Left ventricle myocardium inferior (tissue), 1 donor: Measurements from ENCODE around the gene TSPAN3. TPM values are rescaled to one million over a fixed set of nuclear protein-coding genes. Genes with fewer than 3 reads are reported as not detected.

Experiments used
- DNase-seq: peaks from one replicate; pipeline ENCODE4 v3.0.0-alpha.2; 2020
- H3K27ac ChIP-seq: fragments of 200-600 bp; replicated peaks from 2 replicates; pipeline ENCODE4 v1.8.0; 2021
- H3K27me3 ChIP-seq: fragments of 200-600 bp; 2 replicates; pipeline ENCODE4 v1.8.0; 2021; ENCODE audit warnings: low read depth
- H3K36me3 ChIP-seq: fragments of 200-600 bp; 2 replicates; pipeline ENCODE4 v1.8.0; 2021
- H3K4me1 ChIP-seq: fragments of 200-600 bp; 2 replicates; pipeline ENCODE4 v1.8.0; 2021
- H3K4me3 ChIP-seq: fragments of 200-600 bp; 2 replicates; pipeline ENCODE4 v1.8.0; 2021; ENCODE audit warnings: mild to moderate bottlenecking, moderate library complexity
- H3K9me3 ChIP-seq: fragments of 200-600 bp; replicated peaks from 2 replicates; pipeline ENCODE4 v1.8.0; 2021
- CTCF ChIP-seq: fragments of 200-600 bp; IDR thresholded peaks from 2 replicates; pipeline ENCODE4 v1.8.0; 2021; ENCODE audit warnings: antibody characterized with exemption, mild to moderate bottlenecking, borderline replicate concordance
- intact Hi-C: fragments of 100-400 bp; cut with micrococcal nuclease; formaldehyde crosslinking; loops from one replicate; pipeline ENCODE4 v1.11.0; 2022
- total RNA-seq: library from RNA; stranded (reverse); fragmentation: NEBNext Ultra II Directional; extraction: Animal tissue kit (Norgen Biotek cat#: 25700); gene quantifications from one replicate; pipeline ENCODE4 v1.2.1, GENCODE V29; 2021
- donor health status: DM: no; HTN: yes; CAD: no; lungs with severe emphysema.

Gene TSPAN3
- total RNA-seq, 1 donor from 2014 or later: 98.6 TPM

- Histone ChIP-seq H3K27me3 (no peaks in the 10 kb centered on the region), H3K4me1 (no peaks in the 10 kb centered on the region), H3K4me3 (no peak overlapping the region), H3K9me3 (no peaks in the 10 kb centered on the region), H3K27ac (no peak overlapping the region), H3K36me3 (no peaks in the 10 kb centered on the region)
- intact Hi-C loops: no loop called here
- no peak for TF ChIP-seq CTCF
- no peak for DNase-seq
Measured at GRCh38 chr15:77096138-77096537, 25.2 kb upstream of the TSPAN3 start.

GRCh38 chr15:77094397-77095030 lies 23.6 kb upstream of the TSPAN3 start:
- no peaks in the 10 kb centered on the region for H3K4me1 ChIP-seq
- intact Hi-C loops: no loop called here
- no peak for DNase-seq
- no peak overlapping the region for H3K4me3 ChIP-seq
- no peak overlapping the region for H3K27ac ChIP-seq
- H3K36me3 ChIP-seq: no peaks in the 10 kb centered on the region
- no peaks in the 10 kb centered on the region for H3K9me3 ChIP-seq
- TF ChIP-seq CTCF: no peak
- no peaks in the 10 kb centered on the region for H3K27me3 ChIP-seq

- DNase-seq: no peak
- Histone ChIP-seq H3K27me3 (no peaks in the 10 kb centered on the region), H3K27ac (no peak overlapping the region), H3K4me3 (no peak overlapping the region), H3K36me3 (no peaks in the 10 kb centered on the region), H3K4me1 (no peaks in the 10 kb centered on the region), H3K9me3 (no peaks in the 10 kb centered on the region)
- TF ChIP-seq CTCF: no peak
- intact Hi-C loops: no loop called here
Measured at GRCh38 chr15:77093436-77093835, 22.5 kb upstream of the TSPAN3 start.

- H3K9me3 ChIP-seq: no peaks in the 10 kb centered on the region
- no peak for DNase-seq
- H3K4me3 ChIP-seq: no peak overlapping the region
- H3K36me3 ChIP-seq: no peaks in the 10 kb centered on the region
- H3K4me1 ChIP-seq: no peaks in the 10 kb centered on the region
- no peak overlapping the region for H3K27ac ChIP-seq
- H3K27me3 ChIP-seq: no peaks in the 10 kb centered on the region
- intact Hi-C loops: no loop called here
- TF ChIP-seq CTCF: no peak
Measured at GRCh38 chr15:77091097-77091496, 20.2 kb upstream of the TSPAN3 start.

- Histone ChIP-seq H3K9me3 (no peaks in the 10 kb centered on the region), H3K4me1 (peaks cover 12% of the 10 kb centered on the region), H3K36me3 (no peaks in the 10 kb centered on the region), H3K4me3 (no peak overlapping the region), H3K27me3 (no peaks in the 10 kb centered on the region), H3K27ac (no peak overlapping the region)
- intact Hi-C loops: no loop called here
- DNase-seq: no peak
- no peak for TF ChIP-seq CTCF
Measured at GRCh38 chr15:77087213-77087612, 16.3 kb upstream of the TSPAN3 start.
